KOPT-K1 (cell line): Measurements from ENCODE around the gene IHH.

Experiments
- H3K27ac ChIP-seq: fragments of 200-600 bp; sonication (generic); 2 replicates; pipeline ENCODE4 v1.5.1; 2016; ENCODE audit warnings: antibody characterized with exemption, mild to moderate bottlenecking, low read depth, low read length; ENCODE audit not compliant: poor library complexity, severe bottlenecking
- H3K36me3 ChIP-seq: fragments of 200-600 bp; sonication (generic); 2 replicates; pipeline ENCODE4 v1.5.1; 2017; ENCODE audit warnings: antibody characterized with exemption, mild to moderate bottlenecking, low read length, moderate library complexity; ENCODE audit not compliant: insufficient read depth
- H3K9me3 ChIP-seq: fragments of 200-600 bp; sonication (generic); 2 replicates; pipeline ENCODE4 v1.5.1; 2017; ENCODE audit warnings: antibody characterized with exemption, low read length, mild to moderate bottlenecking; ENCODE audit not compliant: insufficient read depth, poor library complexity, severe bottlenecking

The IHH gene

DNA sequence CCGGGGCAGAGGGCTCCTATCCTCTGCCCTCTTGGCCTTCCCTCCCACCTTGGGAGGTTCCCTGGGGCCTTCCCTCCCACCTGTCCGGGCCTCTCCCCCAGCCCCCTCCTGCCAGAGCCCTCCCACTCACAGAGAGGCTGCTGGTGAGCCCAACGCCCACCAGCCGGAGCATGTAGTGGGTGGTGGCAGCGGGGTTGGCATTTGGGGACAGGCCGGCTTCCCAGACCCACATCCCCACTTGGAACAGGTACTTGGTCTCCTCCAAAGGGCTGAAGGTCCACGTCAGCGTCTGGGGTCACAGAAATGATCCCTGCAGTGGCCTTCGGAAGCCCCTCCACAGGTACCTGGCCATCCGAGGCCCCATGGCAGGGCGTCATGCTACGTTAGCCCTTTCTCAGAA, 38.7 kb downstream of the IHH start:
- H3K9me3 ChIP-seq = no peaks in the 10 kb centered on the region
- no peak overlapping the region for H3K27ac ChIP-seq
- no peaks in the 10 kb centered on the region for H3K36me3 ChIP-seq

- no peak overlapping the region for H3K27ac ChIP-seq
- H3K36me3 ChIP-seq = no peaks in the 10 kb centered on the region
- H3K9me3 ChIP-seq = no peaks in the 10 kb centered on the region
These were observed 39.1 kb downstream of the IHH start for GRCh38 chr2:219021591-219021990.

- no peaks in the 10 kb centered on the region for H3K36me3 ChIP-seq
- H3K9me3 ChIP-seq = no peaks in the 10 kb centered on the region
- H3K27ac ChIP-seq = no peak overlapping the region
These were observed 39.9 kb downstream of the IHH start for GRCh38 chr2:219020604-219021365.

GRCh38 chr2:219019436-219019835, 41.3 kb downstream of the IHH start:
- Histone ChIP-seq H3K36me3 (no peaks in the 10 kb centered on the region), H3K27ac (no peak overlapping the region), H3K9me3 (no peaks in the 10 kb centered on the region)

GRCh38 chr2:219018726-219019125, 42.0 kb downstream of the IHH start:
- H3K36me3 ChIP-seq = no peaks in the 10 kb centered on the region
- no peak overlapping the region for H3K27ac ChIP-seq
- no peaks in the 10 kb centered on the region for H3K9me3 ChIP-seq

GRCh38 chr2:219018286-219018685, 42.4 kb downstream of the IHH start:
- Histone ChIP-seq H3K36me3 (no peaks in the 10 kb centered on the region), H3K9me3 (no peaks in the 10 kb centered on the region), H3K27ac (no peak overlapping the region)

DNA sequence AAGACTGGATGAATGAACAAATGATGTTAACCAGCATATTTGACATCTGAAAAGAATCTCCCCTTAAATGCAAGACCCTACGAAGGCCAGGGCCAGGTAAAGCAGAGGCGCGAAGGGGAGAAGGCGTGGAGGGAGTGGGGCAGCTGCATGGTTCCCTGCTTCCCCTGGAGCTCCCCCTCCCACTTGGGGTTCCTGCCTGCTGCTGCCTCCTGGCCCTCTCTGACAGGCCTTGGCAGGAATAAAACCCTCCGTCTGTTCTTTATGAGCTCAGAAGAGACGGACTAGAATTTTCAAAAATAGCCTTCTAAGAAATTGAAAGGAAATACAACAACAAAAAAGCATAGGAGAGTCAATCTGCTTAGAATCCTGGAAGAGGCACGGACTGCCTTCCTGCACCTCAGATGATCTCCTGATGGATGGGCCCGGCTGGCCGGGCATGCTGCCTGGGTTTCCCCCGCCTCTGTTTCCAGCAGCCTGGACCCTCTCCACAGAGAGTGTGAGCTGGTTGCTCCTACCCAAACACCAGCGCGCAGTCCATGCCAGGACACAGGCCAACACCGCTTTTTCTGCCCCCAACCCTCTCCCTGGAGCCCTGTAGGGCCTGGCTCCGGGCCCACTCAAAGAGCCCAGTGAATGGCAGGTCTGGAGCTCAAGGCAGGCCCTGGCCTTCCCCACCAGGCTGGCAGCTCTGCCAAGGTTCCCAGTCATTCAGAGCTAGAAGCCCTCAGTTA, 43.4 kb downstream of the IHH start:
- H3K36me3 ChIP-seq = no peaks in the 10 kb centered on the region
- no peaks in the 10 kb centered on the region for H3K9me3 ChIP-seq
- H3K27ac ChIP-seq = no peak overlapping the region

- H3K27ac ChIP-seq = no peak overlapping the region
- no peaks in the 10 kb centered on the region for H3K36me3 ChIP-seq
- H3K9me3 ChIP-seq = peaks cover 2% of the 10 kb centered on the region
These were observed 44.0 kb downstream of the IHH start for GRCh38 chr2:219016721-219017120.

- Histone ChIP-seq H3K27ac (no peak overlapping the region), H3K36me3 (no peaks in the 10 kb centered on the region), H3K9me3 (peaks cover 4% of the 10 kb centered on the region)
These were observed 49.8 kb downstream of the IHH start for GRCh38 chr2:219010873-219011272.

GRCh38 chr2:219010162-219010756, 50.5 kb downstream of the IHH start:
- H3K27ac ChIP-seq = no peak overlapping the region
- peaks cover 4% of the 10 kb centered on the region for H3K9me3 ChIP-seq
- no peaks in the 10 kb centered on the region for H3K36me3 ChIP-seq

- Histone ChIP-seq H3K36me3 (no peaks in the 10 kb centered on the region), H3K27ac (no peak overlapping the region), H3K9me3 (peaks cover 4% of the 10 kb centered on the region)
These were observed 51.4 kb downstream of the IHH start for GRCh38 chr2:219009294-219009693.
